Karpas-422 (cell line): ENCODE results near the gene MYH15. TPM values are rescaled to one million over a fixed set of nuclear protein-coding genes. Genes with fewer than 3 reads are reported as not detected.
"Not testable (repeated sequence)": the region's sequence is repeated elsewhere in the genome, so short reads cannot be mapped to it uniquely, and the experiment has no call there.

ENCODE experiments used
- DNase-seq: peaks from one replicate; pipeline ENCODE4 v3.0.0-alpha.2; 2015
- H2AFZ ChIP-seq: fragments of 200-600 bp; sonication (generic); 2 replicates; pipeline ENCODE4 v1.6.1; 2014; ENCODE audit warnings: antibody characterized with exemption, low read length, mixed read lengths
- H3K27ac ChIP-seq: fragments of 200-600 bp; sonication (generic); 2 replicates; pipeline ENCODE4 v1.5.1; 2014; ENCODE audit warnings: mild to moderate bottlenecking, low read length, moderate library complexity
- H3K27me3 ChIP-seq: fragments of 200-600 bp; sonication (generic); 2 replicates; pipeline ENCODE4 v1.6.1; 2014; ENCODE audit warnings: low read length, mixed read lengths
- H3K36me3 ChIP-seq: fragments of 200-600 bp; sonication (generic); 2 replicates; pipeline ENCODE4 v1.6.1; 2014; ENCODE audit warnings: low read length, mixed read lengths; ENCODE audit not compliant: insufficient read depth
- H3K4me1 ChIP-seq: fragments of 200-600 bp; sonication (generic); 2 replicates; pipeline ENCODE4 v1.6.1; 2014; ENCODE audit warnings: mild to moderate bottlenecking, low read length, mixed read lengths
- H3K4me2 ChIP-seq: fragments of 200-600 bp; sonication (generic); 2 replicates; pipeline ENCODE4 v1.6.1; 2014; ENCODE audit warnings: low read length, low read depth, mild to moderate bottlenecking; ENCODE audit not compliant: poor library complexity, severe bottlenecking
- H3K4me3 ChIP-seq: fragments of 200-600 bp; sonication (generic); 2 replicates; pipeline ENCODE4 v1.5.1; 2014; ENCODE audit warnings: mild to moderate bottlenecking, antibody characterized with exemption, low read length, mixed read lengths
- H3K79me2 ChIP-seq: fragments of 200-600 bp; sonication (generic); 2 replicates; pipeline ENCODE4 v1.6.1; 2014; ENCODE audit warnings: mild to moderate bottlenecking, low read length, mixed read lengths
- H3K9ac ChIP-seq: fragments of 200-600 bp; sonication (generic); 2 replicates; pipeline ENCODE4 v1.6.0; 2014; ENCODE audit warnings: low read length
- H3K9me2 ChIP-seq: fragments of 200-600 bp; sonication (generic), shearing (Covaris generic); replicated peaks from 2 replicates; pipeline ENCODE4 v1.6.0; 2014; ENCODE audit warnings: mild to moderate bottlenecking, low read length, moderate library complexity; ENCODE audit not compliant: insufficient read depth
- H3K9me3 ChIP-seq: fragments of 300-700, 200-600 bp; sonication (generic); 2 replicates; pipeline ENCODE4 v1.6.1; 2014; ENCODE audit warnings: low read length, mixed read lengths
- H4K20me1 ChIP-seq: fragments of 200-600 bp; sonication (generic); 2 replicates; pipeline ENCODE4 v1.6.1; 2014; ENCODE audit warnings: mild to moderate bottlenecking, antibody characterized with exemption, low read length, low read depth; ENCODE audit not compliant: insufficient read depth
- total RNA-seq: library from RNA; depleted of rRNA; stranded (reverse); fragments of >200 nt; shearing (Covaris generic); gene quantifications from 2 replicates; pipeline ENCODE4 v1.2.3, GENCODE V29; 2014; ENCODE audit warnings: low replicate concordance

Gene MYH15
- total RNA-seq, 1 experiment from 2014 or later: not detected

- Histone ChIP-seq H3K27me3 (no peaks in the 10 kb centered on the region), H3K9me3 (no peaks in the 10 kb centered on the region), H3K79me2 (no peaks in the 10 kb centered on the region), H4K20me1 (no peaks in the 10 kb centered on the region), H2AFZ (no peak overlapping the region), H3K9ac (no peak overlapping the region), H3K4me1 (peaks cover 1% of the 10 kb centered on the region), H3K36me3 (no peaks in the 10 kb centered on the region), H3K4me3 (no peak overlapping the region), H3K9me2 (no peaks in the 10 kb centered on the region), H3K27ac (no peak overlapping the region), H3K4me2 (no peak overlapping the region)
- DNase-seq: peak; percentile 2
Observed at GRCh38 chr3:108383306-108383705, 127.1 kb downstream of the MYH15 start.

GRCh38 chr3:108381529-108382140 is 128.8 kb downstream of the MYH15 start:
- H3K9me3 ChIP-seq: no peaks in the 10 kb centered on the region
- H3K4me2 ChIP-seq: no peak overlapping the region
- no peaks in the 10 kb centered on the region for H3K79me2 ChIP-seq
- no peak overlapping the region for H3K27ac ChIP-seq
- H4K20me1 ChIP-seq: no peaks in the 10 kb centered on the region
- no peaks in the 10 kb centered on the region for H3K36me3 ChIP-seq
- H3K4me3 ChIP-seq: no peak overlapping the region
- H3K9me2 ChIP-seq: no peaks in the 10 kb centered on the region
- no peaks in the 10 kb centered on the region for H3K4me1 ChIP-seq
- DNase-seq: peak; percentile 30
- no peak overlapping the region for H2AFZ ChIP-seq
- H3K27me3 ChIP-seq: no peaks in the 10 kb centered on the region
- no peak overlapping the region for H3K9ac ChIP-seq

DNA sequence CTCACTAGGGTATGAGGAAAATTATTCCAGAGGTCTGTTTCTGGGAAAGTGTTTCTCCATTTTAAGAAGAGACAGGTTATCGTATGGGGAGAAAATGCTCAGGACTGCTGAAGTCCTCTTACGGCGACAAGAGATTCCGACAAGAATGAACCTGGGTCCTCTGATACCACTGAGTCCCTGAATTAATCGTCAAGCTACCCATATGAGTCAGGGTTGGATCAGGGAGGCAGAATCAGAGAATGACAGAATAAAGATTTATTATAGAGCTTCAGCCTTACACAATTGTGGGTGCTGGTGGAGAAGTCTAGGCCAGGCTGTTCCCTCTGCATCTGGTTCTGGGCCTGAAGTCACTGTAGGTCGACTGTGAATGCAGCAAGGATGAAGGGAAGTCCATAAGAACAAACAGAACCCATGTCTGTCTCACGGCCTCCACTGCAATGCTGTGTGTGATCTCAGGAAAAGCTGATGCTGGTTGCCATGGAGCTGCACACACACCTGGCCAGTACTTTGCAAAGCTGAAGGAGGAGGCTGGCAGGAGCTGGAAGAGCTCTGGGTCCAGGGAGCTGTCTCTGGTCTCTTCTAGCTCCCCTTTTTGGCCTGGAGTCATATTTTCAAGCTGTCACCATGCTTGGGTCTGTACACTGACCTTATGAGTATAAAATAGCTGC is 130.1 kb downstream of the MYH15 start:
- H3K9me3 ChIP-seq: no peaks in the 10 kb centered on the region
- no peak overlapping the region for H3K4me2 ChIP-seq
- H3K27me3 ChIP-seq: no peaks in the 10 kb centered on the region
- no peaks in the 10 kb centered on the region for H3K79me2 ChIP-seq
- no peak overlapping the region for H2AFZ ChIP-seq
- H3K9ac ChIP-seq: no peak overlapping the region
- no peaks in the 10 kb centered on the region for H4K20me1 ChIP-seq
- no peak overlapping the region for H3K4me3 ChIP-seq
- no peaks in the 10 kb centered on the region for H3K4me1 ChIP-seq
- H3K27ac ChIP-seq: no peak overlapping the region
- no peaks in the 10 kb centered on the region for H3K9me2 ChIP-seq
- no peaks in the 10 kb centered on the region for H3K36me3 ChIP-seq
- DNase-seq: peak; percentile 33

- DNase-seq, H3K9me3 ChIP-seq, H3K36me3 ChIP-seq, H3K27me3 ChIP-seq, H3K9ac ChIP-seq, H3K4me3 ChIP-seq, H3K27ac ChIP-seq, H4K20me1 ChIP-seq, H2AFZ ChIP-seq, H3K4me2 ChIP-seq, H3K79me2 ChIP-seq, H3K9me2 ChIP-seq, H3K4me1 ChIP-seq: not testable (repeated sequence)
Observed at GRCh38 chr3:108378952-108379342, 131.4 kb downstream of the MYH15 start.

DNA sequence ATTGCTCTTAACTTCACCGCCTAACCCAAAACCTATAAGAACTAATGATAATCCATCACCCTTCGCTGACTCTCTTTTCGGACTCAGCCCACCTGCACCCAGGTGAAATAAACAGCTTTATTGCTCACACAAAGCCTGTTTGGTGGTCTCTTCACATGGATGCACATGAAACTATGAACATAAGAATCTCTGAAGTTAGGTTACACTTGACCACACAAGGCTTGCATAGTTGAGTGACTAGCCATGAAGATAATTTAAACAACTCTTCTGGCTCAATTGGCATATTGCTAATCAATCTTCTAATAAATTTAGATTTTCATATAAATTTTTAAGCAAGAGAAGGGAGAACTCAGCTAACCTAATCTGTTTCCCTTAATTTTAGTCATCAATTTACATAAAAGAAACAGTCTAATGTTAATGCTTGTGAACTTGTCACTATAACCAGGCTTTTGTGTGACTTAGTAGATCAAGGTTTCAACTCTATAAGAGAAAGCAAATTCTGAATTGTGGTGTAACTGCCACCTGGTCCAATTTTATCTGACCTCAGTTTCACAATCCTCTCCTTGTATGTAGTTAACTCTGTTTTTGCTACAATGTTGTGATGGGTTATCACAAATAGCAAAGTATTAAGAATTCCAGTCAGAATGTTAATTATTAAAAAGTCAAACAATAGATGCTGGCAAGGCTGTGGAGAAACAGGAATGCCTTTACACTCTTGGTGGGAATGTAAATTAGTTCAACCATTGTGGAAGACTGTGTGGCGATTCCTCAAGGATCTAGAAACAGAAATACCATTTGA is 132.0 kb downstream of the MYH15 start:
- Histone ChIP-seq H3K9ac (no peak overlapping the region), H3K4me2 (no peak overlapping the region), H3K4me1 (no peaks in the 10 kb centered on the region), H3K27me3 (no peaks in the 10 kb centered on the region), H3K79me2 (no peaks in the 10 kb centered on the region), H2AFZ (no peak overlapping the region), H3K36me3 (no peaks in the 10 kb centered on the region), H3K9me2 (no peaks in the 10 kb centered on the region), H4K20me1 (no peaks in the 10 kb centered on the region), H3K4me3 (no peak overlapping the region), H3K9me3 (no peaks in the 10 kb centered on the region), H3K27ac (no peak overlapping the region)
- peak; percentile 2 for DNase-seq

DNA sequence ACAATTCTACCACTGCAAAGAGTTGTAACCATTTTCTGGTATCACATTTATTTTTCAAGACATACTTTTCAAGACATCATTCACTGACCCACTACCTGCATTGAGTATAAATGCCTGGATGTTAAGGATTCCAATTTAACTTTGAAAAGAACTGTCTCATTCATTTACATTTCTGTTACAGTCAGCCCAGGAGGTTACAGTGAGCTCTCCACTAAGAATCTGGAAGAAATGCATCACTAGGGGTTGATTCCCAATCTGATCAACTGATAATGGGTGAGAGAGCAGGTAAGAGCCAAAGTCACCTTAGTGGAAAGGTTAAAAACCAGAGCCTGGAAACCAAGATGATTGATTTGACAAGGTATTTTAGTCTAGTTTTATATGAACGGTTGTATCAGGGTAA is 133.0 kb downstream of the MYH15 start:
- H3K27me3 ChIP-seq: no peaks in the 10 kb centered on the region
- peak; percentile 20 for DNase-seq
- no peak overlapping the region for H2AFZ ChIP-seq
- H3K9me2 ChIP-seq: no peaks in the 10 kb centered on the region
- H3K36me3 ChIP-seq: no peaks in the 10 kb centered on the region
- no peak overlapping the region for H3K4me3 ChIP-seq
- no peak overlapping the region for H3K9ac ChIP-seq
- H3K4me1 ChIP-seq: no peaks in the 10 kb centered on the region
- H3K9me3 ChIP-seq: no peaks in the 10 kb centered on the region
- no peaks in the 10 kb centered on the region for H4K20me1 ChIP-seq
- no peaks in the 10 kb centered on the region for H3K79me2 ChIP-seq
- H3K4me2 ChIP-seq: no peak overlapping the region
- no peak overlapping the region for H3K27ac ChIP-seq

DNA sequence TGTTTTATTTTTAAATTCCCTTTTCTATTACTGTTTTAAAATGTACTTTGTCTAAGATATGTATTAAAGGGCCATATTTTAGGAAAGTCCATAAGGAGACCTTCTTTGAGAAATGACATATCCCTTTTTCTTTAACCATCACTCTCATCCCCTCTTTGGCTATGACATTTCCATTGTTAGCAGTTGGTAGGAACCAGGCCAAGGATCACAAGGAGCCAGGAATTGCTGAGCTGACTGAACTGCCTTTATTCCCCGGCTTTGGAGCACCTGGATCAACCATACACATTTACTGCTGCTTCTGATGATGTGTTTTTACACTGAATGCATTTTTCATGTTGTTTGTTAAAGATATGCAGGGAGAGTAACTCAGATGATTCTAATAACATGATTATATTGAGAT is 134.4 kb downstream of the MYH15 start:
- no peaks in the 10 kb centered on the region for H3K9me3 ChIP-seq

DNA sequence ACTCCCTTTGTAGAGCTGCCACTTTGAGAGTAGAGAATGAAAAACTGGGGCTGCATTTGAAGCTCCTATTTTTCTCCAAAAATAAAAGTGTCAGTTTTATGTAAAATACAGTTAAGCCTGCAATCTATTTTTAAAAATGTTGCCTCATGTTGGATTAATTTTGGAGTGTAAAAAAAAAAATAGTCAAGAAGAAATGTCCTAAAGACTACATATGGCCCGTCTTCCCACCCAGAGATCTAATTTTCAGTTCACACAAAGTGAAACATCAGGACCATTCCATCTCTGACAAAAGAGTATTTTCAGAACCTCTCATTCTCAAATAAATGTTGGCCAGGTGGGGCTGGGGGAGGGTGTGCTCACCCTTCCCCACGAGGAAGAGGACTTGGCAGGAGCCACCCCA is 151.4 kb downstream of the MYH15 start:
- Histone ChIP-seq H4K20me1 (no peaks in the 10 kb centered on the region), H3K79me2 (no peaks in the 10 kb centered on the region), H3K4me3 (no peak overlapping the region), H3K27me3 (no peaks in the 10 kb centered on the region), H2AFZ (no peak overlapping the region), H3K9ac (no peak overlapping the region), H3K4me2 (no peak overlapping the region), H3K4me1 (no peaks in the 10 kb centered on the region), H3K9me3 (no peaks in the 10 kb centered on the region), H3K9me2 (no peaks in the 10 kb centered on the region), H3K36me3 (no peaks in the 10 kb centered on the region), H3K27ac (no peak overlapping the region)
- no peak for DNase-seq

More for the DNA sequence above, 134.4 kb downstream of the MYH15 start:
- H3K4me2 ChIP-seq: no peak overlapping the region
- no peaks in the 10 kb centered on the region for H3K36me3 ChIP-seq
- H3K9ac ChIP-seq: no peak overlapping the region
- H3K27ac ChIP-seq: no peak overlapping the region
- H3K79me2 ChIP-seq: no peaks in the 10 kb centered on the region
- no peaks in the 10 kb centered on the region for H4K20me1 ChIP-seq
- H3K27me3 ChIP-seq: no peaks in the 10 kb centered on the region
- no peaks in the 10 kb centered on the region for H3K9me2 ChIP-seq
- no peaks in the 10 kb centered on the region for H3K4me1 ChIP-seq
- DNase-seq: no peak
- no peak overlapping the region for H2AFZ ChIP-seq
- H3K4me3 ChIP-seq: no peak overlapping the region
